HG02870 (cell line): ENCODE results near the gene FAM72A.
"Not testable (repeated sequence)": the region's sequence is repeated elsewhere in the genome, so short reads cannot be mapped to it uniquely, and the experiment has no call there.

Source experiments
- ATAC-seq: cut with Tn5 transposase; IDR thresholded peaks from one replicate; pipeline ENCODE4 v1.9.1; 2021; ENCODE audit warnings: mild to moderate bottlenecking, moderate library complexity; ENCODE audit not compliant: unreplicated experiment

Gene FAM72A

DNA sequence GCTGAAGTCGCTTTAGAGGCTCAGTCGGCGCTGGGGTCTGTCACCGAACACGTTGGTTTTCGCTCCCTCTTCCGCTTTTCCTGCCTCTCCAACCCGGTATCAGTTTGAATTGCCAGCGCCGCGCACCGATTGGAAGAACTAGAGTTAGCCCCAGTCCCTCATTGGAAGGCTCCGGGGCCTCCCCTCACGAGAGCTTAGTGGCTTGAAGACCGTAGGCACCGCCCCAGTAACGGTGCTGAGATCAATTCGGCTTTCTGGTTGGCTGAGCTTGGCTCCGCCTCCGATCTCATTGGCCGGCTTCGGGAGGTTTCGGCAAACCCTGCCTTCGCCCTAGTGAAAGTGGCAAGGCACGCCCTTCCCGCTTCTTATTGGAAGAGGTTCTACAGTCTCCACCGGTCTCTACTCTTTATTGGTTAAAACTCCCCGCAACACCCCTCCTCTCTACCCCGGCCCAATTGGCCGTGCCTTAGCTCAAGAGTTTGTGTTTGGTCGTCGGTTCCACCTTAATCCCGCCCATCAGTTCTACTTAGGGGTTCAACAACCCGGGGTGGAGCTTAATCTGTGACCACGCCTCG, at the start of gene FAM72A:
FAM72A (minus strand) TSS at position 51 of the 575 bp plus-strand sequence. CDS start 814 bp downstream, outside the sequence.
- peak; percentile 85 for ATAC-seq

DNA sequence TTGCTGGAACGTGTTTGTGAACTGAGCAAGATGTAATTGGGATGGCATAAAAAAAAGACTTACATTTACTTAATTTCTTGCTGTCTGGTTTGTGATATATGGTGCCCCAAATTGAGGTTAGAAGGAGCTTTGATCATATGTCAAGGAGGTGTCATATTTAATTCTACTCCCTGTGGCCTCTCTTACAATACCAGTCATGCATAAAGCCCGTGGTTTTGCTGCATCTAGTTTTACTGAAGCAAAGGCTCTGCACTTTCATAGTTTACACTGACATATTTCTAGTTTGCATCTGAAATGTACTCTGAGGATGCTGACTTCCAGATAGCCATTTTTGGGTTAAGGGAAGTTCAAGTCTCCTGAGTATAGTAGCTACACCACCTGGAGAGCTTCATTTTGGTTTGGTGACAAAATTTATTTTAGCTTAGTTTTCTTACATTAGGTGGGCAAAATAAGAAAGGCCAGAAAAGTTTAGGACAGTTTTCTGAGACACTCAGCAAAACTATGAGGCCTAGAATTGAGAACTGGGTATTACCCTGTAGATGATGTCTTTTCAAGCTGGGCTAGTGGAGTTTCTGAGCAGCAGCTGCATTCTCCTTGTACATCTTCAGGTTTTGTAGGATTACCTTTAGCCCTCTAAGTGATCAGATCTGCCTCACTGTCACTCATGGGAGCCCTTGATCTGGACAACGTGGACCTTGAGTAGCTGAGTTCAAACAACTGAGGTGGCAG, 48.5 kb upstream of the FAM72A start:
- ATAC-seq = peak; percentile 86

DNA sequence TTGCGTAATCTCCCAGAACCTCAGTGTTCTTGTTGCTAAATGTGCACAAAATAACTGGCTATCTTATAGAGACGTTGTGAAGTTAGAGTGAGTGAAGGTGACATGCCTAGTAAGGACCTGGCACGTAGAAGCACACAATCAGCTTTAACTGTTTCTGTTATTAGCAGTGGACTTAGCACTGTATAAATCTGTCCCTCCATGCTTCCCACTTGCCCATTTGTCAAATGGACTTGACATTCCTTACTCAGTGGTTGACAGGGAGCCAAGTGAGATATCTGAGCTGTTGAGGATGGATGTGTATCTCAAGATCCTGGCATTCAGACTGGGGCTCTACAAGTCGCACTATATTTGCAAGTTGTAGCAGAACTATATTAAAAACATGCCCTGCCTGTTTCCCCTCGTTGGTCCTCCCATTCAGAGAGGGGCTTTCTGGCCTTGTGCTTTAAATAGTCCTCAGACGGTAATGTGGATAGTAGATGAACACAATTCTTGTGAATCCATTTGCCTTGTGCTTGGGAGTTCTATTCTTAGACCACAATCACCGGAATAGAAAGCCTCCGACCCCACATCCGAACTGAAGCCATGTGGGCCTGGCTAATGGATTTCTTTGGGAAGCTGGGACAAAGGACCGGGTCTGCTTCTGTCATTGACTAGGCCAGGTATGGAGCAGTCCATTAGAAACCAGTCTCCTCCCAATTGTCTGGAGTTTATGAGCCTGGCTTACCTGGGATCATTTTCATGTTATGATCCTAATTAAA, 43.7 kb upstream of the FAM72A start:
- ATAC-seq = not testable (repeated sequence)

DNA sequence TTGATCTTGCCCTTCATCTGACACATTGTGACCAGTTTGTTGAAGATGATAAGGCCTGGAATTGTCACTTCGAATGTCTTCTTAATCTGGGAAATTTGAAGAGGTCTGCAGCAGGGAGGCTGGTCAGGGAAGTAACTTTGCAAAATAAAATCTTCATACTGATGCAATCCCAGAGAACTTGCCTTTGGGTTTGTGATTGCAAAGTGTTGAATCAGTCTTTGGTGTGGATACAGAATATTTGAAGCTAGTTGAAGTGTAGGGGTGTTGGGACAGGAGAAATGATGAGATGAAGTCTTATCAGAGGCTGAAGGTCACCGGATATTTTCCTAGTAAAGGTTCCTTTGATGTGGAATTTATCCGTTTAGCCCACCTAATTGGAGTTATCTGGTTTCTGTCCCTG, 42.8 kb upstream of the FAM72A start:
- ATAC-seq = not testable (repeated sequence)

DNA sequence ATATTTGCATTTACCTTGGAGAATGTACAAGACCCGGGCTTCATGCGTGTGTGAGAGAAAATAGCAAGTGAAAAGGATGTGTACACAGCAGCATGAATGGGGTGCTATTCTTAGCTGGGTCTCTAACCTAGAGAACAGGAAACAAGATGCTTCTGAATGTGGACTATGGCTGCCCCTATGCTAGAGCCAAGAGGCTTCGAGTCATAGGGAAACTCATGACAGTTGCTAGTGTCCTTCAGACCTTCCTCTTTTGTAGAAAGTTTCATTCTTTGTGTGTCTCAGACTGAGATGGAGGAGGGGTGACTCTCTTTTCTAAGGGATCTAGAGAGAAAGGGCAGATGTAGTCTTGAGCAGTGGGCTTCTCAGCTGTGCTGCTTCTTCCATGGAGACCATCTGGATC, 40.7 kb upstream of the FAM72A start:
- ATAC-seq = peak; percentile 99

DNA sequence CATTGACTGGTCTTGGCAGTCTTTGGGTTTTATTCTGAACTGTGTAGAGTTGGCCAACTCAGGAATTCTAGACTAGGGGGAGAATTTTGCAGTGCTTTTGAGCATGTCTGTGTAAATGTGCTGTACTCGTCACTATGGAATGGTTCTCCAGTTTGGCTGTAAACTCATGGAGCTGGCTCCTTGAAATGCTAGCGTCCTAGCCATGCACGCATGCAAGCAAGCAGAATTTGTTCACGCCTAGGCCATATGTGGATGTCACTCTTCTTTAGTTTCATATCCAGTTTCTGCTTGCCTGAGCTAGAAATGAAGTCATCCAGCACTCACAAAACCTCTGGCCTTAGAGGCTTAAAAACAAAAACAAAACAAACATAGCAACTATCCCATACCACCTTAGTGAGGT, 37.6 kb upstream of the FAM72A start:
- peak; percentile 34 for ATAC-seq

DNA sequence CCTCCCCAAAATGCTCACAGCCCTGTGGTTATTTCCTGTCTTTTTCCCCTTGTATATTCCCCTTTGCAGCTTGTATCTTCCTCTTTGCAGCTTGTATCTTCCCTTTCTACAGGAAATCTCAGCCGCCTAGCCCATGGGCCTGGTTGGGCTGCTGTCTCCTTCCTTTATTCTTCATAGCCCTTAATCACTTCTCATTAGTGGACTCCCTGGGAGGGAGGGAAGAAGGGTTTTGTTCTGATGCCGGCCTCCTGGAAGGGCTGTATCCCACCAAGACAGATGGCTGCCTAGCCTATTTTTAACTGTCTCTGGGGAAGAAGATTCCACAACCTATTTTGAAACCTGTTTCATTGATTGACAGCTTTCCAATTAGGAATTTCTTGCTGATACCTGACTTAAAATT, 32.6 kb upstream of the FAM72A start:
- not testable (repeated sequence) for ATAC-seq

DNA sequence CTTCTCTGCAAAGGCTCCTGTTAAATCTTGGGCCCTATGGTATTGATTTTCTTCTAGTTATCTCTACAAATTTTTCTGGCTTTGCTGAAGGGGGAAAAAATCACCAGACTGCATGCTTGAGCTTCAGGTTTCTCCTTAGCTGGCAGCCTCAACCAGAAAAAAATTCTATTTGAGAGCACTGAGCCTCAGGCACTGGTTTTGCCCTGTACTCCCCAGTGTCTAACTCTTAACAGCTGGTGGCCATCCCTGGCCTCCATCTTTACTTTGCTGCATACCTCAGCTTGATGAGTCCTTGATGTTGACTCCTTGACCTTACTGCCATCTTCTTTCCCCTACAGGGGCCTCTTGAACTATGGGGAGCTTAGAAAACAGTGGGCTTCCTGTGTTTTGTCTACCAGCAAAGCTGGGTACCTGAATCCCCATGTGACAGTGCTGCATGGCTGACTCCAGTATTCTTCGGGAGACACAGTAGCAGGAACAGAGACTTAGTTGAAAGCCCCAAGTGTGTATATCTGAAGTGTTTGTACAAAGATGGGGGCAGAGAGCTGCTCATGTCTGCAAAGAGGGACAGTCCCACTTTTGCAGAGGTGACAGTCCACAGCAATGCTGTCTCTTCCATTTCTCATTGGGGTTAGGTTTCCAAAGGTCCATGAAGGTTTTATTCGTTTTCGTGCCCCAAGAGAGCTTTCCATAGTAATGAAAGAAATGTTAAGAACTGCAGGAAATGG, 31.7 kb upstream of the FAM72A start:
- not testable (repeated sequence) for ATAC-seq

DNA sequence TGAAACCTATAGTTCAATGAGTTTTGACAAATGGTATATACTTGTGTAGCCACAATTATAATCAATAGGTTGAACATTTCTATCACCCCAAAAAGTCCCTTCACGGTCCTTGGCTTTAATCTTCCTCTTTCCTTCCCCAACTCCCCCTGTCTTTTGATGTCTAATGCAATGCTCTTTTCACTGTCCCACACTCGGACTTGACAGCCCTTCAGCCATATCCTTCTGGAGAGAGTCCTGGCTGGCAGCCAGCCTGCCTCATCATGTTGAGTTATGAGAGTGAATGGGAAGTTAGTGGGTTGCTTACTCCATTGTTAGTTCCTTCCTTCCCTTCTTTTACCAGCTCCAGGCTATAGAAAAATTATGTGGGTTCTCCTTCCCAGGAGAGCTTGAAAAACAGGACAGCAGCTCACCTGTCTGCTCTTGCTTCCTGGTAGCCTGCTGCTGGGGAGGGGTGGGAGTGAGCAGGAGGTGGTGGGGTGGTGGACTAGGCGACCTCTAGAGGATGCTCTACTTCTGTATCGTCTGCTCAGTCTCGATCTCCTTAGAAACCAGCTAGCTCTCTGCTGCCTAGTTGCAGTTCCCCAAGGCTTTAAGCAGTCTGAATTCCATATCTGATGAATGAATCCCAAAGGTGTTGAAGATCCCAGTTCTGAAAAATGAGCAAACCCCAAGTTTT, 30.5 kb upstream of the FAM72A start:
- peak; percentile 82 for ATAC-seq

DNA sequence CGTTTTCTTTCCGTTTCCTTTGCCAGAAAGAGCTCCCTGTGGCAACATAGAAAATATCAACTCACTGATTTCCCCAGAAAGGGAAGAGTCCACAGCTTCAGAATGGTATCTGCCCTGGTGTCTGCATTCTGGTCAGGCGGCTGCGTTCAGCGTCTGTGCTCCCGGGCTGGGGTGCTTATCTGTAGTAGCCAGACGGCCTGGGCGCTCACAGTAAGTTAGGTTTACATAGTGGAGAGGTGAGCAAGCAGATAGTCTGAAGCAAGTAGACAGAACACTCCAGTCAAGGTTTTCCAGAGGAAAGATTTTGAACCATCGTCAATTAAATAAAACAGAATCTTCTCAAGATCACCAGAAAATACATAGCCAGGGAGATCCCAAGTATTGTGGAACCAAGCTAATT, 29.4 kb upstream of the FAM72A start:
- ATAC-seq = not testable (repeated sequence)

DNA sequence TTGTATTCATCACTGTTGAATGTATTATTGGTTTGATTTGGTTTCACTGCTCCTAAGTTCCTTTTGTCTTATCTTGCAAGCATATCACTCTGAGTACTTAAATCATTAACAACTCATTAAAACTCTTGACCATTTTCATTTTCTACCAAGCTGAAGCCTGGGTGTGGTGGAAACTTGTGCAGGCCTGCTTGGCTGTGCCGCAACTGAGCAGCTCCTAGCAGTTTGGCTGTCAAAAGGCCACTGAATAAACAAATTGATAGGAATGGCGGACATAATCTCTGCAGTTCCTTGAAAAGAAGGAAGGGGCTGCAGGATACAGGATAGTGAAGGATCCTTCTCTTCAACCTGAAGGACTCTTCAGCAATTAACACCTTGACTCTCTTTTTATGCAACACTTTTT, 26.6 kb upstream of the FAM72A start:
- ATAC-seq = not testable (repeated sequence)

DNA sequence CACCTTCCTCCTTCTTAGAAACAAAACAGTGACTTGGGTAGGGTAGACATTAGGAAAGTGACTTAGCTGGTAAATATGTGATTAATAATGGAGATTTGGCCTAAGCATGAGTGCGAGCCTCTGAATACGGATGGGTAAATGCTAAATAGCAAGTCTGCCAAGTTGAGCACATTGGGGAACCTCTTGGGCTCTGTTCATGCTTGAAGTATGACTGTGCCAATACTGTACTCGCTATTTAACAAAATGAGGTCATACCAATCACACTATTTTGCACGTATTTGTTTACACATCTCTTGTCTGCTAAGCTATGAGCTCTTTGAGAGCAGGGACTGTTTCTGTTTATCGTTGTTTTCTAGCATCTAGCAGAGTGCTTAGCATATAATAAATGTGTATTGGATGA, 24.2 kb upstream of the FAM72A start:
- not testable (repeated sequence) for ATAC-seq

DNA sequence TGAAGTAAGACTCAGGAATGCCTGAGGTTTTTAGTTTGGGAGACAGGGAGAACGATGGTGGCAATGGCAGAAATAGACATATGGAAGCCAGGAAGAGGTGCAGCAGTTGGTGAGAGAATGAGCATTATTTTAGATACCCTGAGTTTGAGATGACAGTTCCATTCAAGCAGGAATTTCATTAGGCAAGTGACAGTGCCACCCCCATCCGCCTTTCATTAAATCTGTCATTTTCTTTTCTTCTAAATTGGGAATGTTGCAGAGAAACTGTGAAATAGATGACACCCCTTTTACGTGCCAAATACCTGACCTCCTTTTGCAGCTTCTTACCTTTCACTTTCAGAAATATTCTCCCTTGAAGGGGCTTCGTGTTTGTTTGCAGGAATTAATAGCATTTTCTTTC, 22.7 kb upstream of the FAM72A start:
- not testable (repeated sequence) for ATAC-seq

DNA sequence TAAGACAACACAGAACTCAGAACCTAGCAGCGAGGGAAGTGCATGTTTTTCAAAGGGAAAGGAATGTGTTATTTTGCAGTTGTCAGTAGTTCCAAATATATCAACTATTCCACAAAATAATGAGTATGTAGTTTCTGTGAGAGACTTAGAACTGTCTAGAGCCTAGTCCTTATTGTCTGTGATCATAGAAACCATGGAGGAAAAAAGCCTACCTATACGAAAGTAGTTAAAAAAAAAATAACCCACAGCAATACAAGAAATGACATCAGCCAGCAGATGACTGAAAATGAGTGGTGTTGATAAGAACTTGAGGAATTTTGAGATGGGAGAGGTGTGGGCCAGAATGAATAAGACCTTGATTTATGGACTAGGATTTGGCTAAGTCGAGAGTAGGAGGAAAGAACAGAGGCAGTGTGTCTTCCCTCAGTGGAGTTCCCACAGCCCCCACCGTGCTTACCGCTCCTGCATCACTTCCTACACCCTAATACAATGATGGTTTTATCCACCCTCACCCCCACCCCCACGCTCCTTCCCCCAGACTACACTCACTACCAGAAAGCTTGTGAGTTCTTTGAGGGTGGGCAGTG, 21.6 kb upstream of the FAM72A start:
- ATAC-seq = not testable (repeated sequence)

DNA sequence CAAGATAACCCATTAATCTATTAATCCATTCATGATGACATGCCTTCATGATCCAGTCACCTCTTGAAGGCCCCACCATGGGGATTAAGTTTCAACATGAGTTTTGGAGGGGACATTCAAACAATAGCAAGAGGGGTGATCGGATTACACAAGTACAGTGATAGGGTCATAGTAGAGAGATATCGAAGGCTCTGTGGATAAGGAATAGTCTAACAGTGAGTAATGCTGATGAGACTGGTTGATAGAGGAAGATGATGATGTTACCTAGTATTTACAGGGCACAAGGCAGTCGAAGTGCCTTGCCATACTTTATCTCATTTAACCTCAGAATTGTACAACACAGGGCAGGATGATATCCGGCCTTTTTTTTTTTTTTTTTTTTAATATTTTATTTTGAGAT, 18.9 kb upstream of the FAM72A start:
- ATAC-seq = not testable (repeated sequence)

DNA sequence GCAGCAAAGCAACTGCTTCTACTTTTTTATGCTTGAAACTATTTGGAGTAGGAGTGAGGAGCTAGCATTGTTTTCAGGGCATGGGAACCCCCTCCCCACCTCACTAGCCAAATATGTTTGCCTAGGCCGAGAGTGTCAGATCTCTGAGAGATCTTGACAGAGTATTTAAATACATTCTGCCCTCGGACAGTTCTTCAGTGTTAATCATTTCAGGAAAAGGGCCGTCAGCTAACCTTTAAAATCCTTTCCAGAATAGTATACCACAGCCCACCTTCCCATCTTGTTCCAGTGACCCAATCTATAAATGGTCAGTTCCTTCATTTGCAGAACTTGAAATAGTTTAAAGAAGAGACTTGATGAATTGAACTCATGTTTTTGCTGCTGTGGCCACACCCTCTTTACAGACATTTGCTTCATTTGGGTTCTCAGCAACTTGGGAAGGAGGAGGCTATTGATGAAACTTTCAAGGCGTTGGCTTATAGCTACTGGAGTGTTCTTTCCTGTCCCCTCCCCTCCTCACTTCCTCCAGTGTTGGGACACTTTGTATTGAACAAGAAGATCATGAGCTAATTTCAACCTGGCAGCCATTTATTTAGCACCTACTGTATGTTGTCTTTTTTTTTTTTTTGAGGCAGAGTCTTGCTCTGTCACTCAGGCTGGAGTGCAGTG, 17.8 kb upstream of the FAM72A start:
- not testable (repeated sequence) for ATAC-seq

DNA sequence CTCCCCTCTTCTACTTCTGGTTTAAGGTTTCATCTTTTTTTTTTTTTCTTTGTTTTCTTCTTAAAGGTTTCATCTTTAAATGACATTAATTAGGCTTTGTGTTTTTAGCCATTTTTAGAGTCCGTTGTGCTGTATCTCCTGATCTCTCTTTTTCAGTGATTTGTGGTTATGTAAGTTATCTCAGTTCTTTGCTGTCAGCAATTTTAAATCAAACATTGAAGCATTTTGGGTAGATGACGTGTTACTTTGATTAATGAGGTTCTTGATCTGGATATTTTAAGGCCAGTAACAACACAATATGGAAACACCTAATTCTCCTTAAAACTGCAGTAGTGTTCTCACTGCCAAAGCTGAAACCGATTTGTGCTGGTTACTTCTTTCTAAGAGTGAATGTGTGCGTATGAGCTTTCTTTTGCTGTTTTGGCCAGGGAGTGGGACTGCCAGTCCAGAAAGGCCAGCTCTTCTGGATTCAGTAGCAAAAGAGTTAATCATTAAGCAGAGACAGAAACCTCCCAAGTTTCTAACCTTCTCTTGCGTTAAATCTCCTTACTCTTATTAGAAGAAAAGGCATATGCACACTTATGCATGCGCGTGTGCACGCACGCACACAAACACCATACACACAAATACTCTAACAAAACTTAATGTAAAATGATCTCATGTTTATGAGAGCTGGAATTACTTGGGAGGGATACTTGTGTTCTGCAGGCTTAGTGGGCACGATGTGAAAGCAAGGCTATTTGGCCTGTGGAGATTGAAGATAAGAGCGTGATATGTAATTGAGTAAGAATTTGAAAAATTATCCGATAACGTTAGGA, 17.1 kb upstream of the FAM72A start:
- ATAC-seq = not testable (repeated sequence)

DNA sequence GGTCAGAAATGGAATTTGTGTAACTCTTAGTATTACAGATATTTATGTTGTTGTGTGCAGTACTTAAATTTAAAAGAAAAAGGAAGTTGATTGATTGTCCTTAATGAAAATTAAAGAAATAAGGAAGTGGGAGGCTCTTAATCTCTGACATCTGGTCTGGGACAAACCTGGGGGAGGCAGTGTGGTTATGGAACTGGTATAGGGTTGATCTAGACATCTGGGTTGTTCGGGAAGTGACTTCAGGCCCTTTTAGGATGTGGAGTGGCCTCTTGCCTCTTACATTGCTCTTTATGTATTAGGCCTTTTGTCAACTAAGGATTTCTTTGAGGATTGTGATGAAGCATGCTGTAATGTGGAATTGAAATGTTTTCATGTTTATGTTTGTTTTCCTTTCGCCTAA, 16.1 kb upstream of the FAM72A start:
- not testable (repeated sequence) for ATAC-seq

DNA sequence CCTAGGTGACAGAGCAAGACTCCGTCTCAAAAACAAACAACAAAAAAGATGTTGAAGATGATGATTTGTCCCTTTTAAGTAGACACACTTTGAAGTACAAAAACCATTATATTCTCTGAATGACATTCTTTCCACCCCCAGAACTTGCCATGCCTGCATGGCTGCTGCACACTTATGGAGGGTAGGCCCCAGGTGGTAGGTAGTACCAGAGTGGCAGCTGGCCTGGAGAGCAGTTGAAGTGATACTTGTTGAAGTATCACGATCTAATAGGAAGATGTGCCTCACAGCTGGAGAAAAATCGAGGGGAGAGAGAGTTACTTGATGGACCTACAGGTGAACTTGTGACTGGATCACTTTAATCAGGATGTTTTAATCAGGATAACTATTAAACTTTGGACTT, 15.6 kb upstream of the FAM72A start:
- not testable (repeated sequence) for ATAC-seq
